ENCODE data around the gene AATK.

DNA sequence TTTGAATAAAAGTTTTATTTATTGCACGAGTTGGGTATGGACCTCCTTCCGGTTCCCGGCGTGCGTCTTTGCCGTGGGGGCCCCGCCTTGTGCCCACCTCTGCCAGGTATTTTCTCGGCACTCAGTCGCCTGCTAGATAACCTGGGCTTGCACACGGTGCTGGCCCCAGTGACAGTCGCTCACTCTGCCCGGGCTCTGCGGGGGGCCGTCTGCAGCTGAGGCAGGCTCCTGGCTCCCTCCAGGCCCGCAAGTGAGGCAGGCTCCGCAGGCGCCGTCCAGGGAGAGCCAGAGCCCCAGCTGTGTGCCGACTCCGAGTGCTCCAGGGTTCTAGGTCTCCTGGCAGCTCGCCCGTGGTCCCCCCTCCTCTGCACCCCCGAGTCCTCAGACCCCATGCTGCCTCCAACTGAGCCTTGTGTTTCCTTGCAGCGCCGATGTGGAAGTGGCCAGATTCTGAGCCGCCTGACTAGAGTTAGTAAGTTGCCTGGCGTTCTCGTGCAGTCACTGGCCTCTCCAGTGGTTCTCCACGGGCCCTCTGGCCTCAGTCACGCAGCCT, 55.5 kb downstream of the AATK start:
- TF ChIP-seq, protein P1, sequence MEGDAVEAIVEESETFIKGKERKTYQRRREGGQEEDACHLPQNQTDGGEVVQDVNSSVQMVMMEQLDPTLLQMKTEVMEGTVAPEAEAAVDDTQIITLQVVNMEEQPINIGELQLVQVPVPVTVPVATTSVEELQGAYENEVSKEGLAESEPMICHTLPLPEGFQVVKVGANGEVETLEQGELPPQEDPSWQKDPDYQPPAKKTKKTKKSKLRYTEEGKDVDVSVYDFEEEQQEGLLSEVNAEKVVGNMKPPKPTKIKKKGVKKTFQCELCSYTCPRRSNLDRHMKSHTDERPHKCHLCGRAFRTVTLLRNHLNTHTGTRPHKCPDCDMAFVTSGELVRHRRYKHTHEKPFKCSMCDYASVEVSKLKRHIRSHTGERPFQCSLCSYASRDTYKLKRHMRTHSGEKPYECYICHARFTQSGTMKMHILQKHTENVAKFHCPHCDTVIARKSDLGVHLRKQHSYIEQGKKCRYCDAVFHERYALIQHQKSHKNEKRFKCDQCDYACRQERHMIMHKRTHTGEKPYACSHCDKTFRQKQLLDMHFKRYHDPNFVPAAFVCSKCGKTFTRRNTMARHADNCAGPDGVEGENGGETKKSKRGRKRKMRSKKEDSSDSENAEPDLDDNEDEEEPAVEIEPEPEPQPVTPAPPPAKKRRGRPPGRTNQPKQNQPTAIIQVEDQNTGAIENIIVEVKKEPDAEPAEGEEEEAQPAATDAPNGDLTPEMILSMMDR (optimal IDR thresholded peaks at IDR 0.05 in 1 of 3, IDR thresholded peaks at IDR 0.05 in 1 of 3, conservative IDR thresholded peaks at IDR 0.05 in 1 of 3; ENCODE audit: extremely low read depth in 1 of 3, insufficient read depth in 2 of 3, low read length in 3 of 3), result no peak
- TF ChIP-seq EZH2 (IDR thresholded peaks at IDR 0.05; ENCODE audit: low read length), result no peak

Measured in keratinocyte (primary cell).